Measurements from ENCODE around the gene NTM. TPM values are rescaled to one million over a fixed set of nuclear protein-coding genes. Genes with fewer than 3 reads are reported as not detected.

NTM gene
- total RNA-seq, 4 donors from 2014 or later: 1.4 to 5.7 TPM; not detected in 2

DNA sequence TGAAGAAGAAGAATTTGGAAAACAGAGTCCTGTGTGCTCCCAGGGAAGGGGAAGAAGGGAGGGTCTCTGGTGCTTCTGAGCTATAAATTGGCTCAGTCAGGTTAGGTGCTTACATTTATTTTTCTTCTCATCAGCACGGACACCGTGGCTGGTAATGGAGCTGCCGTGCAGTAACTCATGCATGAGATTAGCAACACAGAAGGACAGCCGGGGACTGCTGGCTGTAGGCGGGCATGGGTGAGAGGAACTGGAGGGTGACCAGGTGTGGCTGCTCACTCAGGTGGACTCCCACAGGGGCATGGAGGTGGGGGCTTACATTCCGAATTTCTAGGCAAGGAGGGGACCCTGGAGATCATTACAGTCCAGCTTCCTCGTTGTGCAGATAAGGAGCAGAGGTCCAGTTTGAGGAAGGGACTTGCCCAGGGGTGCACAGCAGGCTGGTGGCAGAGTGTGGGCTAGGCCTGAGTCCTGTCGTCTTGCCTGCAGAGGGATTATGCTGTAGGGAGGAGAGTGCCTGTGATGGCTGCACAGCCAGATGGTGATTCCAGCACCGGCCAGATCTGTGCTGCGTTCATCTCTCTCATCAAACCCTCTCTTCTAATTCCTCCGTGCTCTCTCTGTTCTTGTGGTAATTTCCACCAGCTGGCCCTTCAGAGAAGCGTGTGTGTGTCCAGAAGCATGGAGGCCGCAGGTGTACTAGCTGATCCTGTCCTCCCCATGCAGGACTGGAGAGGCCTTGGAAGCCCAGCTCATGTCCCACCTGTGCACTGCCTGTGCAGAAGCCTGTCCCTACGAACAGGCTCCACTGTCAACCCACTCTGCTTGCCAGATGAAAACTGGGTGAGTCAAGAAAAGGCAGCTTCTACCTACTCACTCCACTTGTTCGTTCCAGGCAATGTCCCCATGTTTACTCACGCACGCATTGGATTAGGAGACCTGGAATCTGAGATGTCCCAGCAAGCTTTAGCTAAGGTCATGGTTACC is 78.9 kb downstream of the NTM start:
- H3K9me3 ChIP-seq: no peaks in the 10 kb centered on the region
- intact Hi-C loops (cut with DNase I; ENCODE audit: low total_unique reads): no loop called here
- no peaks in the 10 kb centered on the region for H3K27me3 ChIP-seq
- DNase-seq: no peak
- H3K4me1 ChIP-seq: no peaks in the 10 kb centered on the region
- H3K36me3 ChIP-seq: no peaks in the 10 kb centered on the region
- H3K27ac ChIP-seq: no peak overlapping the region
- TF ChIP-seq, protein P1, sequence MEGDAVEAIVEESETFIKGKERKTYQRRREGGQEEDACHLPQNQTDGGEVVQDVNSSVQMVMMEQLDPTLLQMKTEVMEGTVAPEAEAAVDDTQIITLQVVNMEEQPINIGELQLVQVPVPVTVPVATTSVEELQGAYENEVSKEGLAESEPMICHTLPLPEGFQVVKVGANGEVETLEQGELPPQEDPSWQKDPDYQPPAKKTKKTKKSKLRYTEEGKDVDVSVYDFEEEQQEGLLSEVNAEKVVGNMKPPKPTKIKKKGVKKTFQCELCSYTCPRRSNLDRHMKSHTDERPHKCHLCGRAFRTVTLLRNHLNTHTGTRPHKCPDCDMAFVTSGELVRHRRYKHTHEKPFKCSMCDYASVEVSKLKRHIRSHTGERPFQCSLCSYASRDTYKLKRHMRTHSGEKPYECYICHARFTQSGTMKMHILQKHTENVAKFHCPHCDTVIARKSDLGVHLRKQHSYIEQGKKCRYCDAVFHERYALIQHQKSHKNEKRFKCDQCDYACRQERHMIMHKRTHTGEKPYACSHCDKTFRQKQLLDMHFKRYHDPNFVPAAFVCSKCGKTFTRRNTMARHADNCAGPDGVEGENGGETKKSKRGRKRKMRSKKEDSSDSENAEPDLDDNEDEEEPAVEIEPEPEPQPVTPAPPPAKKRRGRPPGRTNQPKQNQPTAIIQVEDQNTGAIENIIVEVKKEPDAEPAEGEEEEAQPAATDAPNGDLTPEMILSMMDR (IDR thresholded peaks at IDR 0.05): no peak
- TF ChIP-seq POLR2A (IDR thresholded peaks at IDR 0.05): no peak
- no peak overlapping the region for H3K4me3 ChIP-seq

DNA sequence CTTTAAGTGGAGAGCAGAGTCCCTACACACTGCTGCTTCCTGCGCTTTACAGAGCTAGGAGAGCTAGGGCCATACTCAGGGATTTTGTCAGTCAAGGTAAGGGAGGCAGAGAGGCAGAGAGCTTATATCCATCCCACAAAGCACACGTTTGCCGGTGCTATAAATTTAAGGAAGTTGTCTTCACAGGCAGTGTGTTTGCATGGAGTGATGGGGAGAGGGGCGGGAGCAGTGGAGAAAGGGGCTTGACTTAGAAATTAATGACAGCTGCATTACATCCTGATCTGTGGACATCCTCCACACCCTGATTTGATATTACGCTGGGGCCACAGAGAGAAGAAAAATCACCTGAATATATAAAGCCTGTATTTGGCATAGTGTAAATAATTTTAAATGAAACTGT is 84.1 kb downstream of the NTM start:
- Histone ChIP-seq H3K4me3 (no peak overlapping the region), H3K27me3 (no peaks in the 10 kb centered on the region), H3K27ac (no peak overlapping the region), H3K9me3 (no peaks in the 10 kb centered on the region), H3K36me3 (no peaks in the 10 kb centered on the region), H3K4me1 (no peaks in the 10 kb centered on the region)
- TF ChIP-seq, protein P1 (IDR thresholded peaks at IDR 0.05): no peak
- no peak for TF ChIP-seq POLR2A (IDR thresholded peaks at IDR 0.05)
- DNase-seq: no peak
- intact Hi-C loops (cut with DNase I; ENCODE audit: low total_unique reads): no loop called here

DNA sequence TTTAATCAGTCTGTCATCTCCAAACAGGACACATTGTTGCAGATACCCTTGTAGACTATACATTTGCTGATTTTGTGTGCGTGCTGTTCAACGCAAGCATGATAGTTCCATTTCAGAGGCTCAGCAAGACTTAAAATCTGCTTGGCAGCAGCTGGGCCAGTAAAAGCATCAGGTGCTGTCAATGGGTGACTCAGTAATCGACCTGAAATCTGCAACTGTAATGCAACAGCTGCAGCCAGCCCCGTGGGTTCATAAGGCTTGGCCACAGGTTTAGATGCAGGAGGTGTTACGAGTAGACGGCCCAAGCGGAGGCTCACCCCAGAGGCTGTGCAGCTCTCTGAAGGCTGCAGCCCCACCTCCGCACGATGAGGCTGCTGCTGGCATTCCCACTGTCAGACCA is 84.6 kb downstream of the NTM start:
- intact Hi-C loops (cut with DNase I; ENCODE audit: low total_unique reads): no loop called here
- Histone ChIP-seq H3K27ac (no peak overlapping the region), H3K27me3 (no peaks in the 10 kb centered on the region), H3K36me3 (no peaks in the 10 kb centered on the region), H3K4me3 (no peak overlapping the region), H3K4me1 (no peaks in the 10 kb centered on the region), H3K9me3 (no peaks in the 10 kb centered on the region)
- DNase-seq: no peak
- TF ChIP-seq, protein P1 (IDR thresholded peaks at IDR 0.05): no peak
- no peak for TF ChIP-seq POLR2A (IDR thresholded peaks at IDR 0.05)

DNA sequence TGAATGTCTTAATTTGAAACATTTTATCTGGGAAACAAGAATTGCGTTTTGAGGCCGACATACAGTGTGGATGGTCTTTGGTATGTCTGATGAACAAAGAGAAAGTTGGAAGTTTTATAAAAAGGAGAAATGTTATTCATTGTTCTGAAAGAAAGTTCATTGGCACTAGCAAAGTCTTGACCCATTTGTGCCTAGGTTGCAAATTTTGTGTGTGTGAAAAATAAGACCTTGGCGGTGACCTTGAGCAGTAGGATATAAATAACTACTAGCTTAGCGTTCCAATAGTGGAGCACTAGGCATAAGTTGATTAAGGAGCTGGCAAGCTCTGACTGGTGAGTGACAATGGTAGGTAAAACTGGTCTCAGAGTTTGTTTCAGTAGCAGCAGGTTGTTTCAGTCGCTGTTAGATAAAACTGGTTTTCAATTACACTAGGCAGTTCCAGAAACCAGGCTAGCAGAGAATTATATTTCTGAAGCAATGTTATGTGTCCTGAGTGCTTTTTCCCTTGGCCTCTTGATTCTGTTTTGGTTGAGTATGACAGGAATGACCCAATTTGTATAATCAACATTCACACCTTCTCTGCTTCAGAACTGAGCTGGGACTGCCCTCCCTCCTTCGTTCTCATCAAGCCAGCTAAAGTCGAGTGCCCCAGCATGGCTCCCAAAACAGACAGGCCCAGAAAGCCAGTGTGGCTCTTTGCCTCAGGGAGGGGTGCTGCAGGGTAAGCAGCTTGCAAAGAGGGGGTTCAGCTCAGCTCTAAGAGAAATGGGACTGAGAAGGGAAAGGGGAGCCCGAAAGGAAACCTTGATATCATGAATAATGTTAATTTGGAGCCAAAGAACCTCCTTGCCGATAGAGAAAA is 85.7 kb downstream of the NTM start:
- H3K9me3 ChIP-seq: no peaks in the 10 kb centered on the region
- intact Hi-C loops (cut with DNase I; ENCODE audit: low total_unique reads): no loop called here
- TF ChIP-seq, protein P1 (IDR thresholded peaks at IDR 0.05): no peak
- TF ChIP-seq POLR2A (IDR thresholded peaks at IDR 0.05): no peak
- no peaks in the 10 kb centered on the region for H3K4me1 ChIP-seq
- H3K4me3 ChIP-seq: no peak overlapping the region
- DNase-seq: no peak
- H3K36me3 ChIP-seq: no peaks in the 10 kb centered on the region
- no peak overlapping the region for H3K27ac ChIP-seq
- H3K27me3 ChIP-seq: no peaks in the 10 kb centered on the region

Measured in uterus (tissue), 4 donors.